ENCODE data around the gene DRC3. TPM values are rescaled to one million over a fixed set of nuclear protein-coding genes. Genes with fewer than 3 reads are reported as not detected.

Gene DRC3
- total RNA-seq, 1 experiment from 2014 or later, result 0.68 TPM

- Histone ChIP-seq H3K79me2 (ENCODE audit: insufficient read depth, low read length) (no peaks in the 10 kb centered on the region), H2AFZ (ENCODE audit: low read length) (no peak overlapping the region), H3K23me2 (ENCODE audit: insufficient read length, low read depth, low read length, poor library complexity, severe bottlenecking) (no peaks in the 10 kb centered on the region), H3K4me1 (ENCODE audit: insufficient read depth, low read length) (no peaks in the 10 kb centered on the region), H3K27ac (ENCODE audit: insufficient read length, low read depth, low read length) (no peak overlapping the region), H4K5ac (ENCODE audit: insufficient read length, low read depth, low read length) (no peak overlapping the region), H3K18ac (ENCODE audit: insufficient read length, low read depth, low read length) (no peak overlapping the region), H4K8ac (replicated peaks; ENCODE audit: insufficient read length, low read depth, low read length) (no peak overlapping the region), H3K27me3 (ENCODE audit: insufficient read depth, low read length) (no peaks in the 10 kb centered on the region), H2BK120ac (ENCODE audit: low read depth, low read length, poor library complexity, severe bottlenecking) (no peak overlapping the region), H4K91ac (ENCODE audit: insufficient read length, low read depth, low read length) (no peak overlapping the region), H2BK20ac (ENCODE audit: low read depth, low read length, poor library complexity, severe bottlenecking) (no peak overlapping the region), H4K20me1 (ENCODE audit: control insufficient read depth, insufficient read depth, insufficient read length) (no peaks in the 10 kb centered on the region), H3K4me2 (ENCODE audit: insufficient read depth, insufficient read length, low read length) (no peak overlapping the region), H3K79me1 (ENCODE audit: insufficient read depth, low read depth, low read length, poor library complexity, severe bottlenecking) (no peaks in the 10 kb centered on the region), H3T11ph (ENCODE audit: low read length) (no peak overlapping the region), H2AK5ac (ENCODE audit: insufficient read length, low read length) (no peak overlapping the region), H3K23ac (ENCODE audit: insufficient read length, low read depth, low read length) (no peak overlapping the region), H3K14ac (ENCODE audit: insufficient read depth, low read length) (no peak overlapping the region), H2BK15ac (ENCODE audit: low read depth, low read length) (no peak overlapping the region), H3K9me3 (ENCODE audit: control insufficient read depth, low read depth, low read length) (no peaks in the 10 kb centered on the region), H3K9ac (ENCODE audit: extremely low read depth, insufficient read length, low read length) (no peak overlapping the region), H3K56ac (ENCODE audit: insufficient read length, low read depth, low read length) (no peak overlapping the region), H2BK12ac (ENCODE audit: insufficient read length, low read depth, low read length) (no peak overlapping the region), H3K4ac (ENCODE audit: low read depth, low read length) (no peak overlapping the region), H2BK5ac (ENCODE audit: insufficient read length, low read length) (no peak overlapping the region)
- Mint-ChIP-seq H3K36me3 (ENCODE audit: insufficient read depth in 1 of 3, low read depth in 3 of 3) (peaks cover 0 to 8% (median 4%) of the 10 kb centered on the region in 3 experiments; a peak in 1 of 7 replicates), H3K27me3 (ENCODE audit: low read depth) (no peaks in the 10 kb centered on the region), H3K27ac (no peak overlapping the region), H3K4me1 (peaks cover 9 to 10% of the 10 kb centered on the region in 2 experiments), H3K4me3 (no peak overlapping the region), H3K9me3 (no peaks in the 10 kb centered on the region)
- no CpG with 5 or more reads among the region's 6 CpGs for WGBS (ENCODE audit: extremely low coverage, insufficient read length, low lambda C conversion rate)
- no peak for TF ChIP-seq CTCF (conservative IDR thresholded peaks at IDR 0.05)
- DNase-seq, result no peak
These were observed 48.3 kb downstream of the DRC3 start for GRCh38 chr17:18020971-18021370.
